IPS-15b (cell line): ENCODE measurements around the gene CDCA8.
"Not testable (repeated sequence)": the region's sequence is repeated elsewhere in the genome, so short reads cannot be mapped to it uniquely, and the experiment has no call there.

ENCODE experiments used
- H3K27me3 ChIP-seq: one replicate; pipeline ENCODE4 v1.6.1; 2013; ENCODE audit warnings: low read length; ENCODE audit not compliant: control insufficient read depth, insufficient read depth
- H3K36me3 ChIP-seq: one replicate; pipeline ENCODE4 v1.6.1; 2013; ENCODE audit warnings: low read length; ENCODE audit not compliant: control insufficient read depth, insufficient read depth
- H3K4me1 ChIP-seq: one replicate; pipeline ENCODE4 v1.6.1; 2013; ENCODE audit warnings: mild to moderate bottlenecking, low read length; ENCODE audit not compliant: control insufficient read depth, insufficient read depth
- H3K4me3 ChIP-seq: one replicate; pipeline ENCODE4 v1.5.1; 2013; ENCODE audit warnings: low read depth, low read length
- H3K9ac ChIP-seq: one replicate; pipeline ENCODE4 v1.6.1; 2013; ENCODE audit warnings: low read depth, mild to moderate bottlenecking, low read length
- H3K9me3 ChIP-seq: one replicate; pipeline ENCODE4 v1.6.1; 2013; ENCODE audit warnings: mild to moderate bottlenecking, low read length; ENCODE audit not compliant: control insufficient read depth, insufficient read depth

The CDCA8 gene

DNA sequence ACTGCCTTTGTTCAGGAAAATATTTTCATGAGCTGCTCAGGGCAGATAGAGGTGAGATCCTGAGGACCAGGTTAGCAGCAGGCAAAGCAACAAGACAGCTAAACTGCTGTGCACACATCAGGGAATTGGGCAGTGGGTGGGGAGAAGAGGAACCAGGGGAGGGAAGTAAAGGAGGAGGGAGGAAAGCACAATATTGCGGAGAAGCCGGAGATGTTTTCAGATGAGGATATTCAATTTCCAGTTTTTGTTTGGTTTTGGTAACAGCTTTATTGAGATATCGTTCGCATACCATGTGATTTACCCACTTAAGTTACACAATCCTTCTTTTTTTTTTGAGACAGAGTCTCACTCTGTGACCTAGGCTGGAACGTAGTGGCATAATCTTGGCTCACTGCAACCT is 38.1 kb downstream of the CDCA8 start:
- Histone ChIP-seq H3K4me1 (no peaks in the 10 kb centered on the region), H3K9me3 (no peaks in the 10 kb centered on the region), H3K9ac (no peak overlapping the region), H3K4me3 (no peak overlapping the region), H3K27me3 (peaks cover 20% of the 10 kb centered on the region), H3K36me3 (no peaks in the 10 kb centered on the region)

DNA sequence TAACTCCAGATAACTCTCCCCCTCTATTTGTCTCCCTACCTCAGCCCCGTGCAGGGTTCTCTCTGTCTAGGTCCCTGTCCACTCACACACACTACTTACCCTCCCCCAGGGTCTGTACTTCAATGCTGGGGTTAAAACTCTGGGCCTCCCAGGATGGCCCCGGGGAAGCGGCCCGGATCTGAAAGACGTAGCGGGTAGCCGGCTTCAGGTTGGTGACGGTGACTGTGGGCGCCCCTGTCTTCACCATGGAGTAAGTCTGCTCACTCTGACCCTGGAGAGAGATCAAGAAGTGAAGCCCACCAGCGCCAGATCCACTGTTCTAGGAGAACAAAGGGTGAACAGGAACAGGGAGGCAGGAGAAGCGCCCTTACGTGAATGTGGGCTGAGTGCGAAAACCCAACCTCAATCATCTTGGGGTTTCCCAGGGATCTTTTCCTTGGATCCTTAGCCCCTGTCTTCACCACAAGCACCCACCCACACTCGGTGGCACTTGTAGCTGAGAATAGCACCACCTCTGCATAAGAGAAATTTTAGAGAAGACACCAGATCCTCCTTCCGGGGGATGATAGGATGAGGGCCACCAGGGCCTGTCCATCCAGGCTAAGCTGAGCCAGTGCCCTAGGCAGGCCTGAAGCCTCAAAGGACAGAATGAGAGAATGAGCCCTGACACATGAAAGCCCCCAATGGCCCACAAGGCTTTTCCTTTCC is 39.1 kb downstream of the CDCA8 start:
- H3K36me3 ChIP-seq = no peaks in the 10 kb centered on the region
- no peaks in the 10 kb centered on the region for H3K4me1 ChIP-seq
- no peak overlapping the region for H3K9ac ChIP-seq
- peaks cover 18% of the 10 kb centered on the region for H3K27me3 ChIP-seq
- no peaks in the 10 kb centered on the region for H3K9me3 ChIP-seq
- no peak overlapping the region for H3K4me3 ChIP-seq

- Histone ChIP-seq H3K27me3 (peaks cover 18% of the 10 kb centered on the region), H3K4me1 (no peaks in the 10 kb centered on the region), H3K4me3 (no peak overlapping the region), H3K9ac (no peak overlapping the region), H3K36me3 (no peaks in the 10 kb centered on the region), H3K9me3 (no peaks in the 10 kb centered on the region)
Measured at GRCh38 chr1:37732111-37732780, 39.9 kb downstream of the CDCA8 start.

DNA sequence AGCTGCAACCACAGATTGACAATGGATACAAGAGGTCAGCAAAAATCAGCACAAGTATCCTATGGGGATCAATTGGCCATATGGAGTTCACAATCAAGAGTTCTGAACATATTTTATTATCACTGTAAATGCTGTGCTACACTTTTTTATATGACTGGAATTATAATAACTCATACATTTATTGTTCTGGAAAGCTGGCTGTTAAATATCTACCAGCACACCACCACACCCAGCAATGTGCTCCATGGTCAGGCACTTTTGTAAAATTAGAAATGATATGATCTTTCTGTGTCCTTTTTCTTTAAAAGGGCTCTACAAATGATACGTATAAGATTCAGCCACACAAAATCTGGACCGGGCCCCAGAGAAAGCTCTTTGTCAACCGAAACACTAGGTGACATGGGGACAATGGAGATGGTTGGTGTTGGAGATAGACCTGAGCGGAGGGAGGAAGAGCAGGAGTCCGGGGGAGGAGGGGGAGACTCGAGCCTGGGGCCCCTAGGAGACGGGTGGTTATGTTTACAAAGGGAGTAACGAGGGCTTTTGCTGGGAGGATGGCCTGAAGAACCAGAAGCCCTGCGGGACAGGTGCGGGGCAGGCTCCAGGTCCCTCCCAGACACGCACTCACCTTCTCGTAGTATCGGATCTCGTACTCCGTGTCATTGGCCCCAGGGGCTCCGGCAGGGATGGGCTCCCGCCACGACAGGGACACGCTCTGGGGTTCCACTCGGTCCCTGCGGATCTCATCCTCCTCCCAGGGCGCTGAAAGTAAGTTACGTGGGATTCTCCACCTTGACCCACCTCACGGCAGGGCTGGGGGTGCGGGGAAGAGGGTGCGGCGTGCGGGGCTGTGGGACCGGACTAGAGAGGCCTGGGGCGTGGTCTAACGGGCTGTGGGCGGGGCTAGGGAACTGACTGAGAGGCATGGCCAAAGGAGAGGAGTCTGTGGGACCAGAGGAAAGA is 42.6 kb downstream of the CDCA8 start:
- Histone ChIP-seq H3K27me3 (peaks cover 18% of the 10 kb centered on the region), H3K9me3 (no peaks in the 10 kb centered on the region), H3K9ac (peak overlapping the region; percentile 39), H3K4me1 (no peaks in the 10 kb centered on the region), H3K36me3 (no peaks in the 10 kb centered on the region), H3K4me3 (peak overlapping the region; percentile 87)

- H3K9ac ChIP-seq, H3K4me1 ChIP-seq, H3K4me3 ChIP-seq, H3K36me3 ChIP-seq, H3K9me3 ChIP-seq: not testable (repeated sequence)
- H3K27me3 ChIP-seq = peaks cover 23% of the 10 kb centered on the region
Measured at GRCh38 chr1:37737975-37738374, 45.7 kb downstream of the CDCA8 start.

DNA sequence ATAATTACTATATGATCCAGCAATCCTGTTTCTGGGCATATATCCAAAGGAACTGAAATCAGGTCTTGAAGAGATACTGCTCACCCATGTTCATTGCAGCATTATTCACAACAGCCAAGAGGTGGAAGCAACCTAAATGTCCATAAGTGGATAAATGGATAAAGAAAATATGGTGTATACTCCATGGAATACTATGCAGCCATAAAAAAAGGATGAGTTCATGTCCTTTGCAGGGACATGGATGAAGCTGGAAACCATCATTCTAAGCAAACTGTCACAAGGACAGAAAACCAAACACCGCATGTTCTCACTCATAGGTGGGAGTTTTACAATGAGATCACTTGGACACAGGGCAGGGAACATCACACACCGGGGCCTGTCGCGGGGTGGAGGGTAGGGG is 46.3 kb downstream of the CDCA8 start:
- not testable (repeated sequence) for H3K36me3 ChIP-seq, H3K9ac ChIP-seq, H3K9me3 ChIP-seq, H3K4me3 ChIP-seq, H3K4me1 ChIP-seq
- peaks cover 18% of the 10 kb centered on the region for H3K27me3 ChIP-seq

DNA sequence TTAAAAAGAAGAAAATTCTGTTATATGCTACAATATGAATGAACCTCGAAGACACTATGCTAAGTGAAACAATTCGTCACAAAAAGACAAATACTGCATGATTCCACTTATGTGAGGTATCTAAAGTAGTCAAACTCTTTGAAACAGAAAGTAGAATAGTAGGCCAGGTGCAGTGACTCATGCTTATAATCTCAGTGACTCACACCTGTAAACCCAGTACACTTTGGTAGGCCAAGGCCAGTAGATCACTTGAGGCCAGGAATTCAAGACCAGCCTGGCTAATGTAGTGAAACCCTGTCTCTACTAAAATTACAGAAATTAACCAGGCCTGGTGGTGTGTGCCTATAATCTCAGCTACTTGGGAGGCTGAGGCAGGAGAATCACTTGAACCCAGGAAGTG is 46.9 kb downstream of the CDCA8 start:
- Histone ChIP-seq H3K9ac (no peak overlapping the region), H3K4me1 (no peaks in the 10 kb centered on the region), H3K4me3 (no peak overlapping the region), H3K36me3 (no peaks in the 10 kb centered on the region), H3K9me3 (no peaks in the 10 kb centered on the region), H3K27me3 (peaks cover 13% of the 10 kb centered on the region)

DNA sequence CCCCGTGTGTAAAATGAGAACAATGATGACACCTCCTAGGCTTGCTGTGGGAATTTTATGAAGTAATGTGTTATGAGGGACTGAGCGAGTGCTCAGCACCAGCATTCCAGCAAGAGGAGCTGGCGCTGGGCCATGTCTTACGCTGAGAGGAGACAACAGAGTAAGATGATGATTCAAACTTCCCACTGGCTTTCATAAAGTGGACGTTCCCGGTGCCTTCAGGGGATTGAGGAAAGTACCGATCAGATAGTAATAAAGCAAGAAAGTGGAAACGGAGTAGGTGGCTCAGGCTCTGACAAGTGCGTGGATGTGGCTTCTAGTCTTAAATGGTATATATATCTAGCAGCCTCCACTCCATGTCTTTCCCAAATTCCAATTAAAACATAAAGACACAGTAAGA is 48.8 kb downstream of the CDCA8 start:
- H3K4me1 ChIP-seq = no peaks in the 10 kb centered on the region
- no peak overlapping the region for H3K4me3 ChIP-seq
- no peaks in the 10 kb centered on the region for H3K36me3 ChIP-seq

DNA sequence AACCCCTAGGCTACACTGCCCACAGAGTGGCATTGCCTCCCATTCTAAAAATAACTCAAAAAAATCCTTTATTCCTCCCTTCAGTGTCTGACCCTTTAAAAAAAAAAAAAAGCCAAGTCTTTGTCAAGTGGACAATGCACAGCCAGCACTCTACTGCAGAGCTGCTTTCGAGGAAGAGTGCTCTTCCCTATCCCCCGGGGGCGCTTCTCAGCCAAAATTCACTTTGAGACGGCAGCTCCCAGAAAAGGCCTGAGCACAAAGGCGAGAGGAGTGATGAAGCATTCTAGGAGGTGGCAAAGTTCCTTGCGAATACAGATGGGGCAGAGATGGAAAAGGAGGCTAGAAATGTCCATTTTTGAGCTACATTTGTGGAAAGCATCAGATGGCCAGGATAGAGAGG is 49.3 kb downstream of the CDCA8 start:
- Histone ChIP-seq H3K4me1 (no peaks in the 10 kb centered on the region), H3K9ac (no peak overlapping the region), H3K4me3 (no peak overlapping the region), H3K27me3 (peaks cover 9% of the 10 kb centered on the region), H3K9me3 (no peaks in the 10 kb centered on the region), H3K36me3 (no peaks in the 10 kb centered on the region)

More for the DNA sequence above, 48.8 kb downstream of the CDCA8 start:
- Histone ChIP-seq H3K9ac (no peak overlapping the region), H3K9me3 (no peaks in the 10 kb centered on the region), H3K27me3 (peaks cover 9% of the 10 kb centered on the region)

DNA sequence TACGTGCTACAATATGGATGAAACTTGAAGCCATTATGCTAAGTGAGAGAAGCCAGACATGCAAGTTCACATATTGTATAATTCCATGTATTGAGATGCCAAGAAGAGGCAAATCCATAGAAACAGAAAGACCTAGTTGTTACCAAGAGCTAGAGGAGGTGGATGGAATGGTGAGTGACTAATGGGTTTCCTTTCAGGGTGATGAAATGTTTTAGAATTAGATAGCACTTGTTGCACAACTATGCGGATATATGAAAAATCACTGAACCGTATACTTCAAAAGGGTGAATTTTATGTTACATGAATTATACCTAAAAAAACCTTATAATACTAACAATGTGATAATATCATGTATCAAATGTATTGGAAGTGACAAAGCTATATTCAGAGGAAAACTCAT is 54.5 kb downstream of the CDCA8 start:
- Histone ChIP-seq H3K4me1 (no peaks in the 10 kb centered on the region), H3K9ac (no peak overlapping the region)

GRCh38 chr1:37748565-37748964 is 56.2 kb downstream of the CDCA8 start:
- Histone ChIP-seq H3K9ac (no peak overlapping the region), H3K9me3 (no peaks in the 10 kb centered on the region), H3K4me1 (no peaks in the 10 kb centered on the region), H3K27me3 (peaks cover 27% of the 10 kb centered on the region), H3K36me3 (no peaks in the 10 kb centered on the region), H3K4me3 (no peak overlapping the region)

More for the DNA sequence above, 54.5 kb downstream of the CDCA8 start:
- Histone ChIP-seq H3K4me3 (no peak overlapping the region), H3K9me3 (no peaks in the 10 kb centered on the region), H3K27me3 (peaks cover 19% of the 10 kb centered on the region), H3K36me3 (no peaks in the 10 kb centered on the region)
